Stimulated activated naive B cell treated with anti-CD40 and anti-IgM and Interleukin-4, amounts not matched to agents 10 μg/mL and 1 μg/mL and 100 μg/mL, for 72 hours (primary cell): ENCODE data around the gene SETD9.
A peak's percentile ranks its signal among the peaks of the same experiment; 100 is the strongest.

Source experiments
- ATAC-seq, 2 donors: fragments of 150-1000 bp; cut with Tn5 transposase; replicated peaks; 2 replicates each; pipeline ENCODE4 v1.10.0; 2021; ENCODE audit warnings: moderate library complexity in 1 of 2
- DNase-seq: peaks from one replicate; pipeline ENCODE4 v3.0.0; 2021
- H3K27ac Mint-ChIP-seq: one replicate; pipeline ENCODE4 v1.8.0; 2022; ENCODE audit warnings: mild to moderate bottlenecking, mixed read lengths
- H3K27me3 Mint-ChIP-seq, 2 donors: one replicate each; pipeline ENCODE4 v1.8.0; 2022; ENCODE audit warnings: mixed read lengths in 2 of 2
- H3K36me3 Mint-ChIP-seq, 2 donors: one replicate each; pipeline ENCODE4 v1.8.0; 2022; ENCODE audit warnings: mixed read lengths in 2 of 2, mild to moderate bottlenecking in 1 of 2
- H3K4me1 Mint-ChIP-seq, 2 donors: one replicate each; pipeline ENCODE4 v1.8.0; 2022; ENCODE audit warnings: mixed read lengths in 2 of 2, mild to moderate bottlenecking in 1 of 2
- H3K4me3 Mint-ChIP-seq, 2 donors: one replicate each; pipeline ENCODE4 v1.8.0; 2022; ENCODE audit warnings: mild to moderate bottlenecking in 2 of 2, mixed read lengths in 2 of 2, moderate library complexity in 1 of 2
- H3K9me3 Mint-ChIP-seq, 2 donors: one replicate each; pipeline ENCODE4 v1.8.0; 2022; ENCODE audit warnings: mixed read lengths in 2 of 2, mild to moderate bottlenecking in 1 of 2

SETD9 gene

GRCh38 chr5:56909294-56910209 is at the start of gene SETD9:
SETD9 (plus strand) TSS chr5:56909596; CDS start chr5:56909646, 50 bp downstream.
- Mint-ChIP-seq H3K27ac (peak within 1 kb of the TSS; percentile 99), H3K27me3 (no peaks in the 10 kb centered on the region), H3K4me1 (peaks cover 17 to 24% of the 10 kb centered on the region in 2 donors), H3K9me3 (peaks cover 4 to 5% of the 10 kb centered on the region in 2 donors), H3K4me3 (peak within 1 kb of the TSS; percentile 90 to 91), H3K36me3 (peaks cover 2 to 6% of the 10 kb centered on the region in 2 donors)
- DNase-seq (peak; percentile 94), ATAC-seq (peak; percentile 78 to 82)

- H3K4me3 Mint-ChIP-seq, result no peak overlapping the region
- H3K27ac Mint-ChIP-seq, result no peak overlapping the region
- no peak for DNase-seq
- no peaks in the 10 kb centered on the region for H3K27me3 Mint-ChIP-seq
- peaks cover 16 to 42% of the 10 kb centered on the region in 2 donors for H3K36me3 Mint-ChIP-seq
- H3K9me3 Mint-ChIP-seq, result no peaks in the 10 kb centered on the region
- peaks cover 7 to 11% of the 10 kb centered on the region in 2 donors for H3K4me1 Mint-ChIP-seq
- ATAC-seq, result no peak
These were observed 47.4 kb upstream of the SETD9 start for GRCh38 chr5:56861893-56862485.

GRCh38 chr5:56862909-56863308 is 46.5 kb upstream of the SETD9 start:
- H3K9me3 Mint-ChIP-seq, result no peaks in the 10 kb centered on the region
- H3K27ac Mint-ChIP-seq, result no peak overlapping the region
- H3K4me3 Mint-ChIP-seq, result no peak overlapping the region
- peaks cover 7 to 11% of the 10 kb centered on the region in 2 donors for H3K4me1 Mint-ChIP-seq
- H3K36me3 Mint-ChIP-seq, result peaks cover 16 to 42% of the 10 kb centered on the region in 2 donors
- no peak for ATAC-seq
- H3K27me3 Mint-ChIP-seq, result no peaks in the 10 kb centered on the region
- DNase-seq, result no peak

- no peak overlapping the region for H3K4me3 Mint-ChIP-seq
- ATAC-seq (peak in 1 of 2 donors; percentile 31), DNase-seq (no peak)
- H3K27me3 Mint-ChIP-seq, result no peaks in the 10 kb centered on the region
- no peaks in the 10 kb centered on the region for H3K9me3 Mint-ChIP-seq
- peak overlapping the region; percentile 42 for H3K27ac Mint-ChIP-seq
- peaks cover 27 to 50% of the 10 kb centered on the region in 2 donors for H3K4me1 Mint-ChIP-seq
- H3K36me3 Mint-ChIP-seq, result peaks cover 38 to 51% of the 10 kb centered on the region in 2 donors
These were observed 37.6 kb upstream of the SETD9 start for GRCh38 chr5:56871777-56872176.

- peaks cover 47 to 61% of the 10 kb centered on the region in 2 donors for H3K36me3 Mint-ChIP-seq
These were observed 36.3 kb upstream of the SETD9 start for GRCh38 chr5:56873056-56873455.

GRCh38 chr5:56876327-56876726 is 33.1 kb upstream of the SETD9 start:
- peaks cover 21 to 42% of the 10 kb centered on the region in 2 donors for H3K4me1 Mint-ChIP-seq
- H3K27me3 Mint-ChIP-seq, result no peaks in the 10 kb centered on the region
- no peak overlapping the region for H3K4me3 Mint-ChIP-seq
- ATAC-seq (no peak), DNase-seq (no peak)
- H3K36me3 Mint-ChIP-seq, result peaks cover 43 to 58% of the 10 kb centered on the region in 2 donors
- peak overlapping the region; percentile 48 for H3K27ac Mint-ChIP-seq
- H3K9me3 Mint-ChIP-seq, result no peaks in the 10 kb centered on the region

More at GRCh38 chr5:56873056-56873455, 36.3 kb upstream of the SETD9 start:
- H3K27me3 Mint-ChIP-seq, result no peaks in the 10 kb centered on the region
- peak overlapping the region; percentile 91 for H3K27ac Mint-ChIP-seq
- no peak for ATAC-seq
- DNase-seq, result no peak
- H3K4me1 Mint-ChIP-seq, result peaks cover 28 to 57% of the 10 kb centered on the region in 2 donors
- peak overlapping the region; percentile 21 to 27 for H3K4me3 Mint-ChIP-seq
- no peaks in the 10 kb centered on the region for H3K9me3 Mint-ChIP-seq

- H3K27ac Mint-ChIP-seq, result no peak overlapping the region
- no peaks in the 10 kb centered on the region for H3K9me3 Mint-ChIP-seq
- H3K36me3 Mint-ChIP-seq, result peaks cover 29 to 48% of the 10 kb centered on the region in 2 donors
These were observed 27.8 kb upstream of the SETD9 start for GRCh38 chr5:56881571-56881970.

GRCh38 chr5:56893251-56893951 is 16.0 kb upstream of the SETD9 start:
- Mint-ChIP-seq H3K4me3 (peak overlapping the region in 1 of 2 donors; percentile 12), H3K4me1 (peaks cover 9 to 19% of the 10 kb centered on the region in 2 donors), H3K27me3 (no peaks in the 10 kb centered on the region), H3K27ac (peak overlapping the region; percentile 66), H3K9me3 (no peaks in the 10 kb centered on the region), H3K36me3 (peaks cover 36 to 56% of the 10 kb centered on the region in 2 donors)
- no peak for DNase-seq
- ATAC-seq, result peak; percentile 93 to 94

More at GRCh38 chr5:56881571-56881970, 27.8 kb upstream of the SETD9 start:
- peaks cover 4 to 7% of the 10 kb centered on the region in 2 donors for H3K4me1 Mint-ChIP-seq
- no peak overlapping the region for H3K4me3 Mint-ChIP-seq
- H3K27me3 Mint-ChIP-seq, result no peaks in the 10 kb centered on the region
- no peak for ATAC-seq
- no peak for DNase-seq

GRCh38 chr5:56896763-56897162 is 12.6 kb upstream of the SETD9 start:
- H3K27me3 Mint-ChIP-seq, result no peaks in the 10 kb centered on the region
- DNase-seq (no peak), ATAC-seq (no peak)
- no peak overlapping the region for H3K27ac Mint-ChIP-seq
- no peak overlapping the region for H3K4me3 Mint-ChIP-seq
- peaks cover 16 to 30% of the 10 kb centered on the region in 2 donors for H3K36me3 Mint-ChIP-seq
- H3K9me3 Mint-ChIP-seq, result no peaks in the 10 kb centered on the region
- H3K4me1 Mint-ChIP-seq, result peaks cover 9 to 19% of the 10 kb centered on the region in 2 donors

- Mint-ChIP-seq H3K36me3 (peaks cover 11 to 24% of the 10 kb centered on the region in 2 donors), H3K9me3 (no peaks in the 10 kb centered on the region), H3K27me3 (no peaks in the 10 kb centered on the region), H3K4me1 (peaks cover 7 to 15% of the 10 kb centered on the region in 2 donors), H3K4me3 (no peak overlapping the region), H3K27ac (no peak overlapping the region)
- DNase-seq, result no peak
- peak; percentile 46 to 56 for ATAC-seq
These were observed 11.2 kb upstream of the SETD9 start for GRCh38 chr5:56898213-56898612.

- H3K27ac Mint-ChIP-seq, result no peak overlapping the region
- DNase-seq (no peak), ATAC-seq (peak; percentile 55 to 69)
- H3K9me3 Mint-ChIP-seq, result no peaks in the 10 kb centered on the region
- H3K4me3 Mint-ChIP-seq, result no peak overlapping the region
- H3K27me3 Mint-ChIP-seq, result no peaks in the 10 kb centered on the region
- peaks cover 7 to 15% of the 10 kb centered on the region in 2 donors for H3K36me3 Mint-ChIP-seq
- H3K4me1 Mint-ChIP-seq, result peaks cover 4 to 9% of the 10 kb centered on the region in 2 donors
These were observed 9.0 kb upstream of the SETD9 start for GRCh38 chr5:56900395-56900794.

- H3K4me1 Mint-ChIP-seq, result peaks cover 2 to 5% of the 10 kb centered on the region in 2 donors
- no peaks in the 10 kb centered on the region for H3K27me3 Mint-ChIP-seq
- H3K27ac Mint-ChIP-seq, result no peak overlapping the region
- H3K4me3 Mint-ChIP-seq, result no peak overlapping the region
- DNase-seq (peak; percentile 7), ATAC-seq (peak; percentile 62 to 63)
- H3K36me3 Mint-ChIP-seq, result peaks cover 4 to 12% of the 10 kb centered on the region in 2 donors
- H3K9me3 Mint-ChIP-seq, result no peaks in the 10 kb centered on the region
These were observed 8.4 kb upstream of the SETD9 start for GRCh38 chr5:56900858-56901578.

GRCh38 chr5:56908942-56909293 is 478 bp upstream of the SETD9 start:
- Mint-ChIP-seq H3K9me3 (peaks cover 4 to 5% of the 10 kb centered on the region in 2 donors), H3K4me3 (peak overlapping the region; percentile 90 to 91), H3K27ac (peak overlapping the region; percentile 99), H3K36me3 (peaks cover 2 to 6% of the 10 kb centered on the region in 2 donors), H3K4me1 (peaks cover 17 to 24% of the 10 kb centered on the region in 2 donors), H3K27me3 (no peaks in the 10 kb centered on the region)
- DNase-seq, result no peak
- ATAC-seq, result peak in 1 of 2 donors; percentile 54
